GM18505 (cell line): ENCODE results near the gene CISD3.

Experiments
- ATAC-seq: cut with Tn5 transposase; IDR thresholded peaks from one replicate; pipeline ENCODE4 v1.9.1; 2021; ENCODE audit not compliant: unreplicated experiment
- POLR2A ChIP-seq: IDR thresholded peaks from 4 replicates; pipeline ENCODE4 v1.6.1; 2011; ENCODE audit warnings: borderline replicate concordance; ENCODE audit not compliant: insufficient read depth, insufficient read length; ENCODE audit errors: extremely low read depth

CISD3 gene

GRCh38 chr17:38739305-38739704 lies 9.2 kb downstream of the CISD3 start:
- TF ChIP-seq POLR2A: no peak

GRCh38 chr17:38740044-38740443 lies 9.9 kb downstream of the CISD3 start:
- no peak for ATAC-seq

More at GRCh38 chr17:38739305-38739704, 9.2 kb downstream of the CISD3 start:
- ATAC-seq: no peak

GRCh38 chr17:38740806-38741205 lies 10.7 kb downstream of the CISD3 start:
- no peak for ATAC-seq
- TF ChIP-seq POLR2A: no peak

More at GRCh38 chr17:38740044-38740443, 9.9 kb downstream of the CISD3 start:
- no peak for TF ChIP-seq POLR2A

GRCh38 chr17:38741461-38741860 lies 11.3 kb downstream of the CISD3 start:
- no peak for TF ChIP-seq POLR2A
- ATAC-seq: no peak

- TF ChIP-seq POLR2A: no peak
- no peak for ATAC-seq
These were observed 11.8 kb downstream of the CISD3 start for GRCh38 chr17:38741921-38742410.

- TF ChIP-seq POLR2A: no peak
- no peak for ATAC-seq
These were observed 12.5 kb downstream of the CISD3 start for GRCh38 chr17:38742411-38743308.

- TF ChIP-seq POLR2A: no peak
- ATAC-seq: no peak
These were observed 13.5 kb downstream of the CISD3 start for GRCh38 chr17:38743556-38744171.

GRCh38 chr17:38745545-38745944 lies 15.4 kb downstream of the CISD3 start:
- no peak for TF ChIP-seq POLR2A
- no peak for ATAC-seq

- TF ChIP-seq POLR2A: no peak
- ATAC-seq: no peak
These were observed 16.1 kb downstream of the CISD3 start for GRCh38 chr17:38746004-38746848.

- TF ChIP-seq POLR2A: peak; percentile 12
- no peak for ATAC-seq
These were observed 16.8 kb downstream of the CISD3 start for GRCh38 chr17:38746849-38747462.

GRCh38 chr17:38747463-38748148 lies 17.5 kb downstream of the CISD3 start:
- no peak for TF ChIP-seq POLR2A
- no peak for ATAC-seq

GRCh38 chr17:38748149-38748891 lies 18.2 kb downstream of the CISD3 start, which contains the start of gene PCGF2:
PCGF2 (minus strand) TSS chr17:38748336; CDS start chr17:38740402, 7,934 bp downstream.
- TF ChIP-seq POLR2A: peak; percentile 37
- no peak for ATAC-seq

- ATAC-seq: no peak
These were observed 18.7 kb downstream of the CISD3 start for GRCh38 chr17:38748892-38749222.

More at GRCh38 chr17:38748892-38749222, 18.7 kb downstream of the CISD3 start:
- no peak for TF ChIP-seq POLR2A
